Gastrocnemius medialis (tissue), 4 donors: ENCODE results near the gene CHIC2. TPM values are rescaled to one million over a fixed set of nuclear protein-coding genes. Genes with fewer than 3 reads are reported as not detected.

ENCODE experiments used
- ATAC-seq, 2 donors: fragments of 150-250 bp; one replicate each; pipeline ENCODE4 v1.9.1; 2016
- DNase-seq, 2 donors: peaks; one replicate each; pipeline ENCODE4 v3.0.0-alpha.2; 2019
- H3K27ac ChIP-seq, 4 donors: fragments of 200-600 bp; sonication (generic); 1 replicate in 1 of 4; 2 replicates in 3 of 4; pipeline ENCODE4 v1.5.1; 2016 to 2018; ENCODE audit warnings: mild to moderate bottlenecking in 2 of 4, moderate library complexity in 1 of 4
- H3K27me3 ChIP-seq, 3 donors: fragments of 200-600 bp; sonication (generic) in 2 of 3; 1 replicate in 1 of 3; 2 replicates in 2 of 3; pipeline versions ENCODE4 v1.5.1 to v1.6.0; 2016 to 2019; ENCODE audit warnings: mild to moderate bottlenecking in 1 of 3, moderate library complexity in 1 of 3
- H3K36me3 ChIP-seq, 2 donors: fragments of 200-600 bp; sonication (generic) in 1 of 2; one replicate each; pipeline ENCODE4 v1.5.1; 2017 to 2018
- H3K4me1 ChIP-seq, 2 donors: fragments of 200-600 bp; sonication (generic) in 1 of 2; one replicate each; pipeline ENCODE4 v1.5.1; 2016 to 2017; ENCODE audit warnings: mild to moderate bottlenecking in 2 of 2
- H3K4me3 ChIP-seq, 4 donors: fragments of 200-600 bp; sonication (generic) in 3 of 4; 1 replicate in 1 of 4; 2 replicates in 3 of 4; pipeline ENCODE4 v1.5.1; 2016 to 2019; ENCODE audit warnings: mild to moderate bottlenecking in 2 of 4
- H3K9me3 ChIP-seq, 3 donors: fragments of 200-600 bp; sonication (generic) in 2 of 3; 1 replicate in 1 of 3; 2 replicates in 2 of 3; pipeline ENCODE4 v1.5.1; 2016 to 2019
- CTCF ChIP-seq, 5 experiments: fragments of 450-650 bp in 3 of 5; fragments of 200-600 bp in 2 of 5; sonication (generic) in 2 of 5; IDR thresholded peaks in 4 of 5; conservative IDR thresholded peaks in 1 of 5; 1 replicate in 4 of 5; 2 replicates in 1 of 5; pipeline ENCODE4 v1.5.1; 2016 to 2019; ENCODE audit warnings: antibody characterized with exemption in 5 of 5, mild to moderate bottlenecking in 3 of 5, moderate library complexity in 3 of 5
- POLR2A ChIP-seq, 2 donors: fragments of 450-650 bp; IDR thresholded peaks; one replicate each; pipeline ENCODE4 v1.6.1; 2017; ENCODE audit warnings: antibody characterized with exemption in 2 of 2, mild to moderate bottlenecking in 2 of 2, moderate library complexity in 2 of 2
- in situ Hi-C, 4 donors: fragments of 200-750 bp; cut with MboI; loops; one replicate each; pipeline versions ENCODE4 v1.15.0 to v1.8.0; 2017; ENCODE audit warnings: low sequenced_read_pairs in 4 of 4
- intact Hi-C: fragments of 100-400 bp; cut with DNase I; formaldehyde crosslinking; loops from one replicate; pipeline ENCODE4 v1.15.1; 2023; ENCODE audit warnings: low total_unique reads
- total RNA-seq, 4 donors: library from RNA; depleted of rRNA; stranded (reverse); fragments of >200 nt; gene quantifications; one replicate each; pipeline versions ENCODE4 v1.1.0 to v1.2.3, GENCODE V29; 2016

CHIC2 gene
- total RNA-seq, 4 donors from 2014 or later = 11.9 to 18.6 (median 15.5) TPM

GRCh38 chr4:54067166-54067565 lies 2.8 kb upstream of the CHIC2 start:
- ATAC-seq (no peak), DNase-seq (peak in 1 of 2 donors; percentile 36)
- Histone ChIP-seq H3K27ac (peak overlapping the region; percentile 83 to 94 (median 89)), H3K4me1 (peaks cover 22% of the 10 kb centered on the region in 2 donors), H3K36me3 (no peaks in the 10 kb centered on the region), H3K9me3 (no peaks in the 10 kb centered on the region), H3K27me3 (no peaks in the 10 kb centered on the region), H3K4me3 (no peak overlapping the region)
- in situ Hi-C loops (no loop called here), intact Hi-C loops (loop anchor here (10.0 kb wide), 2 partner anchors 148 to 1412 kb away; partner anchors contain the start of gene USP46)
- TF ChIP-seq CTCF (IDR thresholded peaks at IDR 0.05 in 4 of 5, conservative IDR thresholded peaks at IDR 0.05 in 1 of 5) (no peak), POLR2A (IDR thresholded peaks at IDR 0.05) (no peak)

- no peaks in the 10 kb centered on the region for H3K36me3 ChIP-seq
- H3K4me1 ChIP-seq = peaks cover 26 to 27% of the 10 kb centered on the region in 2 donors
- intact Hi-C loops = loop anchor here (10.0 kb wide), 2 partner anchors 148 to 1412 kb away; partner anchors contain the start of gene USP46
- H3K4me3 ChIP-seq = no peak overlapping the region
- peak overlapping the region; percentile 83 to 94 (median 89) for H3K27ac ChIP-seq
- TF ChIP-seq CTCF (IDR thresholded peaks at IDR 0.05 in 4 of 5, conservative IDR thresholded peaks at IDR 0.05 in 1 of 5) = no peak
- TF ChIP-seq POLR2A (IDR thresholded peaks at IDR 0.05) = no peak
- ATAC-seq = no peak
- no peak for DNase-seq
- H3K9me3 ChIP-seq = no peaks in the 10 kb centered on the region
- no peaks in the 10 kb centered on the region for H3K27me3 ChIP-seq
- in situ Hi-C loops = no loop called here
Measured at GRCh38 chr4:54066718-54067129, 2.3 kb upstream of the CHIC2 start.

- in situ Hi-C loops = no loop called here
Measured at GRCh38 chr4:54066088-54066415, 1.6 kb upstream of the CHIC2 start.

GRCh38 chr4:54065282-54066087 lies 1.1 kb upstream of the CHIC2 start:
- in situ Hi-C loops = no loop called here
- Histone ChIP-seq H3K27ac (peak overlapping the region; percentile 83 to 94 (median 89)), H3K9me3 (no peaks in the 10 kb centered on the region), H3K4me3 (peak overlapping the region; percentile 67 to 98 (median 94)), H3K36me3 (no peaks in the 10 kb centered on the region), H3K27me3 (no peaks in the 10 kb centered on the region), H3K4me1 (peaks cover 38% of the 10 kb centered on the region in 2 donors)
- intact Hi-C loops = loop anchor here (2.0 to 10.0 kb wide), 3 partner anchors 19 to 1411 kb away; partner anchors contain the start of gene USP46
- ATAC-seq = no peak
- no peak for DNase-seq
- TF ChIP-seq POLR2A (IDR thresholded peaks at IDR 0.05) = no peak
- no peak for TF ChIP-seq CTCF (IDR thresholded peaks at IDR 0.05 in 4 of 5, conservative IDR thresholded peaks at IDR 0.05 in 1 of 5)

More at GRCh38 chr4:54066088-54066415, 1.6 kb upstream of the CHIC2 start:
- intact Hi-C loops = loop anchor here (10.0 kb wide), 2 partner anchors 149 to 1411 kb away; partner anchors contain the start of gene USP46
- H3K36me3 ChIP-seq = no peaks in the 10 kb centered on the region
- ATAC-seq = no peak
- TF ChIP-seq CTCF (IDR thresholded peaks at IDR 0.05 in 4 of 5, conservative IDR thresholded peaks at IDR 0.05 in 1 of 5) (no peak), POLR2A (IDR thresholded peaks at IDR 0.05) (no peak)
- no peak for DNase-seq
- peaks cover 33% of the 10 kb centered on the region in 2 donors for H3K4me1 ChIP-seq
- H3K9me3 ChIP-seq = no peaks in the 10 kb centered on the region
- no peak overlapping the region for H3K4me3 ChIP-seq
- H3K27me3 ChIP-seq = no peaks in the 10 kb centered on the region
- H3K27ac ChIP-seq = peak overlapping the region; percentile 83 to 94 (median 89)
